Measurements from ENCODE around the gene TMEM30A. TPM values are rescaled to one million over a fixed set of nuclear protein-coding genes. Genes with fewer than 3 reads are reported as not detected.

Gene TMEM30A
- total RNA-seq, 4 donors from 2014 or later: 87.6 to 102 (median 91.9) TPM

DNA sequence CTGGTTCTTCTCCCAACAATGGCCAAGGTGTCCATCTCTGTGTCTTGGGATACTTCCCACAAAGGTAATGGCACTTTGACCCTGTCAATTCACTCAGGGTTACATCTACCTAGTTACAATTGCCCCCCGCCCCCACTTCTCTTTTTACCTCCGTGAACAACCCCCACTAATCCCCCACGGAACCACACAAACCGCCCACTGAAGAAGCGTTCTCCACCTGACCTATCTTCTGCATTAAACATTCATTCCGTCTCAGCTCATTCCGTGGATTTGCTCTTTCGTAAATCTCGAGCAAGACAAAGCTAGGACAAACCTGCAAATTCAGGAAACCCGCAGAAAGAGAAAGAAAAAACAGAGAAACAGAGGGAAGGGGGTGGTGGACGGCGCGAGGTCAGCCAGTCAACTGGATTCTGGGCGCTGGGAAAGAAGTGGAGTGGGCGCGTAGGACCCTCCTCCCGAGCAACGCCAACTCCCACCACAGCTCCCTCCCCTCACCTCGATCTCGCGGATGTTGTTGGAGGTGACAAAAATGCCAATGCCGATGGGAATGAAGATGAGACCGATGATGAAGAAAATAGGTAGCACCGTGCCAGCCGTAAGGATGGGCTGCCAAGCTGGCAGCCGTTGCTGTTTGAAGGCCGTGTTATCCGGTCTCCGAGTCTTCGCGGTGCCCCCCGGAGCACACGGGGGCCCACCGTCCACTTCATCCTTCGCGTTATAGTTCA lies 523 bp downstream of the TMEM30A start:
- peak overlapping the region; percentile 76 to 94 (median 84) for H3K4me3 ChIP-seq
- no peaks in the 10 kb centered on the region for H3K9me3 ChIP-seq
- WGBS: under 1% methylated on average over 25 of the region's 36 CpGs
- H3K4me1 ChIP-seq: peaks cover 38 to 61% (median 58%) of the 10 kb centered on the region in 4 donors
- peaks cover 0 to under 1% (median 0%) of the 10 kb centered on the region in 4 donors for H3K36me3 ChIP-seq
- H3K27ac ChIP-seq (replicated peaks in 1 of 4): peak overlapping the region; percentile 89 to 93 (median 92)
- intact Hi-C loops (cut with DNase I): no loop called here
- TF ChIP-seq POLR2AphosphoS5 (IDR thresholded peaks at IDR 0.05) (no peak), POLR2A (IDR thresholded peaks at IDR 0.05; ENCODE audit: low read depth) (no peak), EP300 (IDR thresholded peaks at IDR 0.05) (no peak)
- TF ChIP-seq, protein P1, sequence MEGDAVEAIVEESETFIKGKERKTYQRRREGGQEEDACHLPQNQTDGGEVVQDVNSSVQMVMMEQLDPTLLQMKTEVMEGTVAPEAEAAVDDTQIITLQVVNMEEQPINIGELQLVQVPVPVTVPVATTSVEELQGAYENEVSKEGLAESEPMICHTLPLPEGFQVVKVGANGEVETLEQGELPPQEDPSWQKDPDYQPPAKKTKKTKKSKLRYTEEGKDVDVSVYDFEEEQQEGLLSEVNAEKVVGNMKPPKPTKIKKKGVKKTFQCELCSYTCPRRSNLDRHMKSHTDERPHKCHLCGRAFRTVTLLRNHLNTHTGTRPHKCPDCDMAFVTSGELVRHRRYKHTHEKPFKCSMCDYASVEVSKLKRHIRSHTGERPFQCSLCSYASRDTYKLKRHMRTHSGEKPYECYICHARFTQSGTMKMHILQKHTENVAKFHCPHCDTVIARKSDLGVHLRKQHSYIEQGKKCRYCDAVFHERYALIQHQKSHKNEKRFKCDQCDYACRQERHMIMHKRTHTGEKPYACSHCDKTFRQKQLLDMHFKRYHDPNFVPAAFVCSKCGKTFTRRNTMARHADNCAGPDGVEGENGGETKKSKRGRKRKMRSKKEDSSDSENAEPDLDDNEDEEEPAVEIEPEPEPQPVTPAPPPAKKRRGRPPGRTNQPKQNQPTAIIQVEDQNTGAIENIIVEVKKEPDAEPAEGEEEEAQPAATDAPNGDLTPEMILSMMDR (IDR thresholded peaks at IDR 0.05): no peak
- no peaks in the 10 kb centered on the region for H3K27me3 ChIP-seq
- DNase-seq (ENCODE audit: extremely low spot score): no peak

DNA sequence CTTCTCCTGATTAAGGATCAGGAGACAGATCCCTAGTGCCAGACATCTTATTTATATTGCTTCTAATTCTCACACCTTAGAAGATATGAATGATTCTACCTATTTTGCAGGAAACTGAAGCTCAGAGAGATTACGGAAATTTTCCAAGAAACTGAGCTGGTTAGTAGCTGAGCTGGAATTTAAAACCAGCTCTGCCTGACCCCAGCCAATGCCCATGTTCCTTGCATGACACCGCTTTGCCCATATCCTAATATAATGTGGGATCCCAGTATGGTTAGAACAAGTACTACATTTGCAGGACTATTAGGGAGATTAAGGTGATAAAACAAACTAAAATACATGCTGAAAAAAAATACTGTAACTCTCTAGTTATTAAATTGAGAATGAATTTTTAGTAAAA lies 1.9 kb downstream of the TMEM30A start:
- Histone ChIP-seq H3K4me1 (peaks cover 47 to 74% (median 71%) of the 10 kb centered on the region in 4 donors), H3K9me3 (no peaks in the 10 kb centered on the region), H3K27me3 (no peaks in the 10 kb centered on the region), H3K36me3 (no peaks in the 10 kb centered on the region), H3K4me3 (peak overlapping the region; percentile 76 to 94 (median 84)), H3K27ac (replicated peaks in 1 of 4) (no peak overlapping the region)
- WGBS: 57% methylated on average over 2 of the region's 2 CpGs
- intact Hi-C loops (cut with DNase I): no loop called here
- TF ChIP-seq POLR2A (IDR thresholded peaks at IDR 0.05; ENCODE audit: low read depth) (no peak), POLR2AphosphoS5 (IDR thresholded peaks at IDR 0.05) (no peak), EP300 (IDR thresholded peaks at IDR 0.05) (no peak)
- TF ChIP-seq, protein P1 (IDR thresholded peaks at IDR 0.05): no peak
- DNase-seq (ENCODE audit: extremely low spot score): no peak

DNA sequence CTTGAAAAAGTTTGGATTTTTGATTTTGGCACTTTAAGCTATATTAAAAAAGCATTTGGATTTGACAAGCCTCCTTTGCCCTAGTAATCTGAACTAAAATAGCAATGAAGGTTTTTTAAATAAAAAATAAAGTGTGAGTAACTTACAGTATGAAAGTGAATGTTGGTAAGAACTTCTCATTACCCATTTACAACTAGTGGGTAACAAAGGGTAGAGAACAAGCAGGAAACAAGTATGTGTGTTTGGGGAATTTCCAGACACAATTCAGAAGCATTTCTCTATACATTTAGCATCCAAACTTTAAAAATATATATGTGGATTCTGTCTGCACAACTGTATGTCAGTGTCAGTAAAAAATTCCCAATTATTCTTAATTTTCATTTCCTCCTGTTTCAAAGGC lies 2.9 kb downstream of the TMEM30A start:
- no peak for TF ChIP-seq POLR2AphosphoS5 (IDR thresholded peaks at IDR 0.05)
- TF ChIP-seq EP300 (IDR thresholded peaks at IDR 0.05): no peak
- no peak for TF ChIP-seq POLR2A (IDR thresholded peaks at IDR 0.05; ENCODE audit: low read depth)
- TF ChIP-seq, protein P1 (IDR thresholded peaks at IDR 0.05): no peak
- H3K27me3 ChIP-seq: no peaks in the 10 kb centered on the region
- intact Hi-C loops (cut with DNase I): no loop called here
- no peak overlapping the region for H3K27ac ChIP-seq (replicated peaks in 1 of 4)
- peaks cover 51 to 82% (median 80%) of the 10 kb centered on the region in 4 donors for H3K4me1 ChIP-seq
- H3K4me3 ChIP-seq: peak overlapping the region in 2 of 4 donors; percentile 17 to 94
- H3K36me3 ChIP-seq: no peaks in the 10 kb centered on the region
- no peaks in the 10 kb centered on the region for H3K9me3 ChIP-seq
- DNase-seq (ENCODE audit: extremely low spot score): no peak

DNA sequence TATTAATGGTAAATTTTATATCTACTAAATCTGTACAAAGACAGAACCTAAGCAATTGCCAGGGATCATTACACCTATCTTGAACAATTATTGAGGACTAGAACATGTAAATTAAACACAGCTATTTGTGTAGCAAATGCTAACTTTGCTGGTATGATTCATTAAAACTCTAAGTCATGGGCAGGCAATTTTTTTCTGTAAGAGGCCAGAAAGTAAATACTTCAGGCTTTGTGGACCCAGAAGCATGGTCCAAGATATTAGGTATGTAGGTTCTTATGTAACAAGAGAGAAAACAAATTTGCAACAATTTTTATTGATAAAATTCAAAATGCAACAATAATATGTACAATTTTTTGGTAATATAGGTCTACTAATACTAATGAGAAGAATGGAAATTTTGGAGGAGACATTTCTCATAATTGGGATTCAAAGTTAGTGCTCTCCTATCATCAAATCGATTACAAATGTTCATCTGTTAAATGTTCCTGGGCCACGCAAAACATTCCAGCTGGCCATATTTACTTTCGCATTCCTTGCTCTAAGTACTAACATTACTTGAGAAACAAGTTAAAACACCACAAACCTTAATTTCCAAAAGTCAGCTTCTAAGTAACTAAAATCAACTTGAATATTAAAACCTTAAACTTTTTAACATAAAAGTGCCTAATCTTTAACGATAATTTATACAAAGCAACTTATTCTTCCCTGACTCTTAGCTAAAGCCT lies 4.3 kb downstream of the TMEM30A start:
- no peaks in the 10 kb centered on the region for H3K9me3 ChIP-seq
- DNase-seq (ENCODE audit: extremely low spot score): no peak
- H3K27ac ChIP-seq (replicated peaks in 1 of 4): no peak overlapping the region
- H3K27me3 ChIP-seq: no peaks in the 10 kb centered on the region
- TF ChIP-seq POLR2A (IDR thresholded peaks at IDR 0.05; ENCODE audit: low read depth) (no peak), EP300 (IDR thresholded peaks at IDR 0.05) (no peak), POLR2AphosphoS5 (IDR thresholded peaks at IDR 0.05) (no peak)
- TF ChIP-seq, protein P1 (IDR thresholded peaks at IDR 0.05): no peak
- no peaks in the 10 kb centered on the region for H3K36me3 ChIP-seq
- H3K4me3 ChIP-seq: no peak overlapping the region
- peaks cover 50 to 83% (median 81%) of the 10 kb centered on the region in 4 donors for H3K4me1 ChIP-seq
- 63% methylated on average over 4 of the region's 4 CpGs for WGBS
- intact Hi-C loops (cut with DNase I): no loop called here
